CD4-positive, CD25-positive, alpha-beta regulatory T cell (primary cell): Measurements from ENCODE around the gene RAB34. TPM values are rescaled to one million over a fixed set of nuclear protein-coding genes. Genes with fewer than 3 reads are reported as not detected.

Source experiments
- ATAC-seq, 2 donors: fragments of 150-1000 bp; cut with Tn5 transposase; one replicate each; pipeline ENCODE4 v1.10.0; 2021; ENCODE audit warnings: low read depth in 2 of 2, moderate number of reproducible peaks in 2 of 2, moderate library complexity in 1 of 2
- DNase-seq, 3 donors: peaks; one replicate each; pipeline versions ENCODE4 v3.0.0 to v3.0.0-alpha.2; 2012 to 2022; ENCODE audit warnings: mixed read lengths in 1 of 3
- H3K27ac ChIP-seq: one replicate; pipeline ENCODE4 v1.7.0; 2013; ENCODE audit warnings: mild to moderate bottlenecking, low read length; ENCODE audit not compliant: insufficient read depth, poor library complexity, severe bottlenecking
- H3K27me3 ChIP-seq: one replicate; pipeline ENCODE4 v1.7.0; 2013; ENCODE audit warnings: low read length; ENCODE audit not compliant: control insufficient read depth, insufficient read depth
- H3K36me3 ChIP-seq: one replicate; pipeline ENCODE4 v1.7.0; 2013; ENCODE audit warnings: mild to moderate bottlenecking, low read length, moderate library complexity; ENCODE audit not compliant: control insufficient read depth, insufficient read depth
- H3K4me1 ChIP-seq: 2 replicates; pipeline ENCODE4 v1.7.0; 2013; ENCODE audit warnings: mild to moderate bottlenecking, low read length; ENCODE audit not compliant: insufficient read depth, control insufficient read depth, poor library complexity, severe bottlenecking
- H3K4me3 ChIP-seq: one replicate; pipeline ENCODE4 v1.7.0; 2013; ENCODE audit warnings: low read depth, mild to moderate bottlenecking, low read length, moderate library complexity
- H3K9me3 ChIP-seq, 2 experiments: 1 replicate in 1 of 2; 2 replicates in 1 of 2; pipeline ENCODE4 v1.7.0; 2013; ENCODE audit warnings: low read length in 2 of 2, mild to moderate bottlenecking in 1 of 2, moderate library complexity in 1 of 2; ENCODE audit not compliant: control insufficient read depth in 2 of 2
- H3K27ac Mint-ChIP-seq, 3 donors: one replicate each; pipeline ENCODE4 v1.8.0; 2020 to 2022; ENCODE audit warnings: mild to moderate bottlenecking in 3 of 3, mixed read lengths in 3 of 3, moderate library complexity in 2 of 3
- H3K27me3 Mint-ChIP-seq: one replicate; pipeline ENCODE4 v1.8.0; 2022; ENCODE audit warnings: mild to moderate bottlenecking, mixed read lengths
- H3K36me3 Mint-ChIP-seq: one replicate; pipeline ENCODE4 v1.8.0; 2020; ENCODE audit warnings: mixed read lengths
- H3K4me1 Mint-ChIP-seq, 4 donors: one replicate each; pipeline ENCODE4 v1.8.0; 2020 to 2022; ENCODE audit warnings: mixed read lengths in 4 of 4, mild to moderate bottlenecking in 1 of 4
- H3K4me3 Mint-ChIP-seq, 4 donors: one replicate each; pipeline ENCODE4 v1.8.0; 2020 to 2022; ENCODE audit warnings: mild to moderate bottlenecking in 4 of 4, mixed read lengths in 4 of 4, moderate library complexity in 3 of 4
- H3K9me3 Mint-ChIP-seq, 7 donors: one replicate each; pipeline ENCODE4 v1.8.0; 2020 to 2022; ENCODE audit warnings: mixed read lengths in 7 of 7, mild to moderate bottlenecking in 3 of 7, moderate library complexity in 2 of 7
- polyA plus RNA-seq, 4 donors: library from polyadenylated mRNA; unstranded; fragments of 300-500 nt; fragmentation: Illumina TruSeq; gene quantifications; one replicate each; pipeline ENCODE4 v1.2.3, GENCODE V29; 2021
- total RNA-seq: library from RNA; stranded (reverse); gene quantifications from one replicate; pipeline ENCODE4 v1.2.3, GENCODE V29; 2022

RAB34 gene
- total and polyA plus RNA-seq, 5 donors from 2014 or later = 4.0 to 11.5 (median 6.7) TPM

GRCh38 chr17:28718333-28719020, 809 bp upstream of the RAB34 start:
- Histone ChIP-seq H3K36me3 (peaks cover 18% of the 10 kb centered on the region), H3K4me3 (no peak overlapping the region), H3K9me3 (no peaks in the 10 kb centered on the region), H3K27ac (no peak overlapping the region), H3K27me3 (peaks cover 11% of the 10 kb centered on the region), H3K4me1 (peaks cover 36% of the 10 kb centered on the region)
- Mint-ChIP-seq H3K9me3 (no peaks in the 10 kb centered on the region), H3K36me3 (peaks cover 29% of the 10 kb centered on the region), H3K27me3 (peaks cover 41% of the 10 kb centered on the region), H3K4me1 (peaks cover 4 to 51% (median 23%) of the 10 kb centered on the region in 4 donors), H3K4me3 (peak overlapping the region; percentile 21 to 74 (median 56)), H3K27ac (peak overlapping the region; percentile 26 to 36 (median 34))
- no peak for ATAC-seq
- no peak for DNase-seq

DNA sequence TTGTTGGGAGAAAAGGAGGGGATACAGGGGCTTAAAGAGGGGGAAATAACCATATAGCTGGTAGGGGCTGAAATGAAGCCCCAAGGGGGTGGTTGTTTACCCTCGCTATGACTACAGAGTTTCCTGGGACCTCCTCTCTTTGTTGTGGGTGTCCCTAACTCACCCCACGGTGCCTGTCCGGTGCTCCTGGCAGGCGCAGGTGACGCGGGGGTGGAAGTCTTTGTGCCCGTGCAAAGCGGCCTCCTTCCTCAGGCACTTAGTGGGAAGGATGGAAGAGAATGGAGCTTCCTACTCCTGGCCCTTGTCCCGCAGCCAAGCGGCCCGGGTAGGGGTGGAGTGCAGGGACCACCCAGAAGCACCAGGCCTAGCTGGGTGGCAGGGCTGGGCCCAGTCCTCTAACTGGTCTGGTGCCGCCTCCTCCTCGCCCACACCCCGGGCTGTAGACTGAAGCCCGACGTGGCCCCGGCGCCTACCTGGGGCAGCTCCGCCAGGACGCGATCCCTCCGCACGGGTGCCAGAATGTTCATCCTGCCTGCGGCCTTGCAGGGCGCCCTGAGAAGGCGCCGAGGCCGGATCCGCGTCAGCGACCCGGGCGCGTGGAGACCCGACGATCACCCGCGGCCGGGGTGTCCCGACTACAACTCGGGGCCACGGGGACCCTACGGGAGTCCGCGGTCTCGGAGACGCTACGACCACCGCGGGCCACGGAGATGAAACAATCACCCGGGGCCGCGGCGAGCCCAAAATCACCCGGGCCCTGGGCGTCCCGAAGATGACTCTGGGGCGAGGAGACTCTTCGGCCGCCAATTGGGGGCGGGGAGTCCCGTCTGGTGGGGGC, 709 bp downstream of the RAB34 start:
- ATAC-seq (no peak), DNase-seq (no peak)
- Histone ChIP-seq H3K4me3 (no peak overlapping the region), H3K27ac (peak overlapping the region; percentile 43), H3K27me3 (peaks cover 11% of the 10 kb centered on the region), H3K9me3 (no peaks in the 10 kb centered on the region), H3K4me1 (peaks cover 30% of the 10 kb centered on the region), H3K36me3 (peaks cover 4% of the 10 kb centered on the region)
- Mint-ChIP-seq H3K36me3 (peaks cover 18% of the 10 kb centered on the region), H3K4me3 (peak overlapping the region; percentile 24 to 74 (median 41)), H3K27ac (peak overlapping the region in 1 of 3 donors; percentile 5), H3K27me3 (peaks cover 41% of the 10 kb centered on the region), H3K4me1 (peaks cover 4 to 47% (median 24%) of the 10 kb centered on the region in 4 donors), H3K9me3 (no peaks in the 10 kb centered on the region)

DNA sequence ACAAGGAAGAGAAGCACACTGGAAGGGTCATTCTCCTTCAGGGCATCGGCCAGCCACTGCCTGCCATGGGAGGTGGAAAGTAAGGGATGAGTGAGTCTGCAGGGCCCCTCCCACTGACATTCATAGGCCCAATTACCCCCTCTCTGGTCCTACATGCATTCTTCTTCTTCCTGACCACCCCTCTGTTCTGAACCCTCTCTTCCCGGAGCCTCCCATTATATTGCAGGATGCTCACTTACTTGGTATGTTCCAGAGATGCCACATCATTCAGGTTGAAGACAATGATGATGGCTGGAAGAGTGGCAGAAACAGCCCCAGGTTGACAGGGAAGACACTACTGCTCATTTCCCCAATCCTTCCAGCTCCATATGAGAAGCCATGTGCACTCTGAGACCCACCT, 2.5 kb downstream of the RAB34 start:
- peaks cover 6% of the 10 kb centered on the region for H3K36me3 Mint-ChIP-seq
- H3K4me1 Mint-ChIP-seq = peaks cover 4 to 41% (median 23%) of the 10 kb centered on the region in 4 donors

GRCh38 chr17:28714281-28714680, 3.4 kb downstream of the RAB34 start:
- H3K36me3 ChIP-seq = no peaks in the 10 kb centered on the region
- peaks cover 11% of the 10 kb centered on the region for H3K27me3 ChIP-seq
- peaks cover 34% of the 10 kb centered on the region for H3K27me3 Mint-ChIP-seq
- ATAC-seq (no peak), DNase-seq (no peak)
- peaks cover 2 to 31% (median 18%) of the 10 kb centered on the region in 4 donors for H3K4me1 Mint-ChIP-seq
- H3K27ac ChIP-seq = no peak overlapping the region
- H3K9me3 ChIP-seq = no peaks in the 10 kb centered on the region
- H3K36me3 Mint-ChIP-seq = no peaks in the 10 kb centered on the region
- H3K9me3 Mint-ChIP-seq = no peaks in the 10 kb centered on the region
- H3K4me1 ChIP-seq = peaks cover 25% of the 10 kb centered on the region
- no peak overlapping the region for H3K27ac Mint-ChIP-seq
- peak overlapping the region in 1 of 4 donors; percentile 71 for H3K4me3 Mint-ChIP-seq
- no peak overlapping the region for H3K4me3 ChIP-seq

More for the DNA sequence above, 2.5 kb downstream of the RAB34 start:
- no peaks in the 10 kb centered on the region for H3K36me3 ChIP-seq
- peaks cover 11% of the 10 kb centered on the region for H3K27me3 ChIP-seq
- H3K4me3 ChIP-seq = no peak overlapping the region
- H3K9me3 ChIP-seq = no peaks in the 10 kb centered on the region
- ATAC-seq (no peak), DNase-seq (no peak)
- no peak overlapping the region for H3K27ac Mint-ChIP-seq
- no peak overlapping the region for H3K27ac ChIP-seq
- H3K9me3 Mint-ChIP-seq = no peaks in the 10 kb centered on the region
- H3K4me1 ChIP-seq = peaks cover 27% of the 10 kb centered on the region
- H3K4me3 Mint-ChIP-seq = peak overlapping the region in 1 of 4 donors; percentile 71
- H3K27me3 Mint-ChIP-seq = peaks cover 41% of the 10 kb centered on the region

DNA sequence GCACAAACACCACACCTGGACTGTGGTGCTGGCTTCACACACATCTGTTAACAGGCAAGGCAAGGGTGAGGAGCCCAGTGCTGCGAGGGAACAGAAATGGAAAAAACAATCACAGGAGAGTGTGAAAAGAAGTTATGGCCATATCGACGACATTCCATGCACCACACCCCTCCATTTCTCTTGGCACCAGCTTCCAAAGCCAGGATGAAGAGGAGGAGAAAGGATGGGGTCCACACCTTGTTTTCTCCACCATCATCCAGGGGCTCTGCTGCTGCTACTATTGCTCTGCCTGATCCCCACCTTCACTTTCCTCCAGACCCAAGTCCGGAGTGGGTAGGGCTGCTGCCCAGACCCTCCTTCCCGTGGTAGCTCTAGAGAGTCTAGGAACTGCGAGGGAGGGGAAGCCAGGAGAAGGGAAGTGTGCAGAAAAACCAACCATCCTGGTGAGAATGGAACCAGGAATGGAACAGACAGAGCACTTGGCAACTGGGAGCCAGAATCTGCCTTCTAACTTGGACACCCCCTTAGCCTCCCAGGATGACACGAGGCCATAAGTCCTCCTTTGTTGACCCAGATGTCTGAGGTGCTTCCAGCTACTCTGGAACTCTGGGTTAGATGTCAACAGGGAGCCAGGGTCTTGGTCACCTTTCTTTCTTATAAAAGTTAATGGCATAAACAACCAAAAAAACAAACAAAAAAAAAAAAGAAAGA, 4.8 kb downstream of the RAB34 start:
- peaks cover 20% of the 10 kb centered on the region for H3K4me1 ChIP-seq
- Mint-ChIP-seq H3K4me3 (peak overlapping the region; percentile 87 to 97 (median 92)), H3K36me3 (no peaks in the 10 kb centered on the region), H3K4me1 (peaks cover 0 to 19% (median 11%) of the 10 kb centered on the region in 4 donors), H3K27me3 (peaks cover 23% of the 10 kb centered on the region), H3K9me3 (no peaks in the 10 kb centered on the region), H3K27ac (peak overlapping the region in 2 of 3 donors; percentile 93 to 97)
- no peaks in the 10 kb centered on the region for H3K36me3 ChIP-seq
- H3K9me3 ChIP-seq = no peaks in the 10 kb centered on the region
- no peak for DNase-seq
- H3K27ac ChIP-seq = peak overlapping the region; percentile 74
- no peak for ATAC-seq
- no peak overlapping the region for H3K4me3 ChIP-seq
- peaks cover 11% of the 10 kb centered on the region for H3K27me3 ChIP-seq

DNA sequence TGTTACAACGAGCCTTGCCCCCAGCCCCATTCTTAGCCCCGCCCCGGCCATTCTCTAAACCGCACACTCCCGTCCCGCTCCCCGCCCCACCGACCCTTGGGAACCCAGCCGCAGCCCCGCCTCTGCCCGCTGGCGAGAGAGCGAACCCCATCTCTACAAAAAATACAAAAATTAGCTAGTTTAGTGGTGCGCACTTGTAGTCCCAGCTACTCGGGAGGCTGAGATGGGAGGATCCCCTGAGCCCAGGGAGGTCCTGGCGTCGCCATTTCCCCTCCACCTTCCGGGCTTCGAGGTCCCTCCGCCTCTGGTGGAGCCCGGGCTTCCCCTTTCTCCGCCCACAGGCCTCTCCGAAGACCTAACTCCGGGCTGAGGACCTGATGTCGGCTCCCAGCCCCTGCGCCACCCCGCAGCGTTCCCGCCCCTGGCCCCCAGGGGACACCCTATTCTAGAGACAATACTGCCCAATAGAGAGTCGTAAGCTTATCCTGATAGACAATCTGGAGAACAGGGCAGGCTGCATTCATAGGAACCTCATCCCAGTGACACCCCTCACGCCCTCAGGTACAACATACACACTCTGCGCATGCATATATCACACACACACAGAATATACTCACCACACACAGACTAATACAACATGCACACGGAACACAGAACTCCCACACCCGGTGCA, 5.5 kb downstream of the RAB34 start:
- peaks cover 11% of the 10 kb centered on the region for H3K27me3 ChIP-seq
- H3K36me3 ChIP-seq = no peaks in the 10 kb centered on the region
- H3K9me3 Mint-ChIP-seq = no peaks in the 10 kb centered on the region
- H3K9me3 ChIP-seq = no peaks in the 10 kb centered on the region
- peak overlapping the region; percentile 87 to 97 (median 92) for H3K4me3 Mint-ChIP-seq
- ATAC-seq (peak; percentile 27 to 32), DNase-seq (peak; percentile 49 to 77 (median 57))
- H3K27ac Mint-ChIP-seq = peak overlapping the region; percentile 93 to 97 (median 93)
- H3K4me1 ChIP-seq = peaks cover 20% of the 10 kb centered on the region
- peak overlapping the region; percentile 51 for H3K4me3 ChIP-seq
- H3K4me1 Mint-ChIP-seq = peaks cover 0 to 25% (median 11%) of the 10 kb centered on the region in 4 donors
- H3K27me3 Mint-ChIP-seq = peaks cover 22% of the 10 kb centered on the region
- peak overlapping the region; percentile 74 for H3K27ac ChIP-seq
- H3K36me3 Mint-ChIP-seq = no peaks in the 10 kb centered on the region

- Histone ChIP-seq H3K4me1 (peaks cover 20% of the 10 kb centered on the region), H3K27ac (peak within 1 kb of the TSS; percentile 74), H3K27me3 (peaks cover 11% of the 10 kb centered on the region), H3K36me3 (no peaks in the 10 kb centered on the region), H3K4me3 (peak within 1 kb of the TSS; percentile 51), H3K9me3 (no peaks in the 10 kb centered on the region)
- H3K27me3 Mint-ChIP-seq = peaks cover 22% of the 10 kb centered on the region
- peaks cover 0 to 26% (median 11%) of the 10 kb centered on the region in 4 donors for H3K4me1 Mint-ChIP-seq
- H3K9me3 Mint-ChIP-seq = no peaks in the 10 kb centered on the region
- peak within 1 kb of the TSS; percentile 87 to 97 (median 92) for H3K4me3 Mint-ChIP-seq
- DNase-seq (peak in 1 of 3 donors; percentile 40), ATAC-seq (peak; percentile 27 to 45)
- peak within 1 kb of the TSS; percentile 93 to 97 (median 93) for H3K27ac Mint-ChIP-seq
- no peaks in the 10 kb centered on the region for H3K36me3 Mint-ChIP-seq
These were observed 6.0 kb downstream of the RAB34 start, which contains the start of gene PROCA1 for GRCh38 chr17:28711723-28712031. Gene PROCA1, minus strand, starts transcription at chr17:28711888. Its CDS starts 228 bp downstream, at chr17:28711660.
